Measurements from ENCODE around the gene KMT5C. TPM values are rescaled to one million over a fixed set of nuclear protein-coding genes. Genes with fewer than 3 reads are reported as not detected.

Gene KMT5C
- total and polyA plus RNA-seq, 7 donors, result 1.8 to 5.7 (median 3.9) TPM

- Histone ChIP-seq H3K27ac (no peak overlapping the region), H3K27me3 (ENCODE audit: insufficient read depth in 3 of 3, low read length in 2 of 3) (peaks cover 0 to 4% (median 0%) of the 10 kb centered on the region in 3 donors), H3K36me3 (ENCODE audit: insufficient read depth in 1 of 2, low read depth in 1 of 2) (no peaks in the 10 kb centered on the region), H3K4me3 (no peak overlapping the region), H3K9me3 (no peaks in the 10 kb centered on the region), H3K4me1 (no peaks in the 10 kb centered on the region)
- ATAC-seq (no peak), DNase-seq (no peak)
- 66 to 76% (median 72%) methylated on average over 47 of the region's 47 CpGs for WGBS, 3 donors
- TF ChIP-seq CTCF (IDR thresholded peaks at IDR 0.05), result no peak
- intact Hi-C loops (cut with DNase I), result no loop called here
Measured at GRCh38 chr19:55312621-55313512, 26.8 kb upstream of the KMT5C start.

GRCh38 chr19:55314396-55314795 is 25.3 kb upstream of the KMT5C start:
- Histone ChIP-seq H3K36me3 (ENCODE audit: insufficient read depth in 1 of 2, low read depth in 1 of 2) (no peaks in the 10 kb centered on the region), H3K27ac (no peak overlapping the region), H3K9me3 (no peaks in the 10 kb centered on the region), H3K27me3 (ENCODE audit: insufficient read depth in 3 of 3, low read length in 2 of 3) (peaks cover 0 to 6% (median 4%) of the 10 kb centered on the region in 3 donors), H3K4me1 (no peaks in the 10 kb centered on the region), H3K4me3 (no peak overlapping the region)
- 86 to 92% (median 88%) methylated on average over 8 of the region's 8 CpGs for WGBS, 3 donors
- no peak for TF ChIP-seq CTCF (IDR thresholded peaks at IDR 0.05)
- ATAC-seq, result no peak
- intact Hi-C loops (cut with DNase I), result no loop called here
- no peak for DNase-seq

DNA sequence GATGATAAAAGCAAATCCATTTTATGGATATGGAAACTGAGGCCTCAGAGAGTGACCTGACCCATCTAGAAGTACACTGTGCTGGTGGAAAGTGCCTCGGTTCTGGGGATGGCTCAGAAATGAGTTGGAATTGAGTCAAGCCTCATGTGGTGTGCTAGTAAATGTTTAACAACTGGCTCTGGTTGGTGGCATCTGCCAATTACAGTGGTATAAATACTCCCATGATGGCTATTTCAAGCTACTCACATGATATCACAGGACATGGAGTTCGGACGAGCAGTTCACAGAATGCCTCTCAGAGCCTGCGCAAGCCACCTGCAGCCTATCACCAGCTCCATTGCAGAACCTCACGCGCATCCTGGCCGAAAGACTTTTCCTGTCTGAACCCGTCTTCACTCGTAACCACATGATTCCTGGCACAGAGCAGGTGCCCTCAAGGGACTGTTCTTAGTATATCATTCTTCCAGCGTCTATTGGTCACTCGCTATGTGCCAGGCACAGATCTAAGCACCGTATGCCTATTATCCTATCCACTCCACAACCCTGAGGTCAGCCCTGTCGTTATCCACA is 23.6 kb upstream of the KMT5C start:
- Histone ChIP-seq H3K4me3 (no peak overlapping the region), H3K36me3 (ENCODE audit: insufficient read depth in 1 of 2, low read depth in 1 of 2) (no peaks in the 10 kb centered on the region), H3K9me3 (no peaks in the 10 kb centered on the region), H3K27me3 (ENCODE audit: insufficient read depth in 3 of 3, low read length in 2 of 3) (peaks cover 0 to 6% (median 4%) of the 10 kb centered on the region in 3 donors), H3K4me1 (no peaks in the 10 kb centered on the region), H3K27ac (no peak overlapping the region)
- intact Hi-C loops (cut with DNase I), result no loop called here
- DNase-seq, result no peak
- 70 to 80% (median 75%) methylated on average over 13 of the region's 13 CpGs for WGBS, 3 donors
- no peak for ATAC-seq
- TF ChIP-seq CTCF (IDR thresholded peaks at IDR 0.05), result no peak

- ATAC-seq, result no peak
- TF ChIP-seq CTCF (IDR thresholded peaks at IDR 0.05), result no peak
- Histone ChIP-seq H3K27ac (no peak overlapping the region), H3K9me3 (no peaks in the 10 kb centered on the region), H3K36me3 (ENCODE audit: insufficient read depth in 1 of 2, low read depth in 1 of 2) (no peaks in the 10 kb centered on the region), H3K4me1 (no peaks in the 10 kb centered on the region), H3K27me3 (ENCODE audit: insufficient read depth in 3 of 3, low read length in 2 of 3) (peaks cover 0 to 6% (median 4%) of the 10 kb centered on the region in 3 donors), H3K4me3 (no peak overlapping the region)
- 71 to 75% (median 74%) methylated on average over 8 of the region's 8 CpGs for WGBS, 3 donors
- no peak for DNase-seq
- intact Hi-C loops (cut with DNase I), result no loop called here
Measured at GRCh38 chr19:55316646-55317045, 23.0 kb upstream of the KMT5C start.

All from psoas muscle (tissue), 8 donors.